ENCODE measurements around the gene EPS8L3. TPM values are rescaled to one million over a fixed set of nuclear protein-coding genes. Genes with fewer than 3 reads are reported as not detected.

Gene EPS8L3
- total RNA-seq, 2 donors from 2014 or later, result 327 to 349 TPM

GRCh38 chr1:109796484-109797302, 33.0 kb upstream of the EPS8L3 start:
- intact Hi-C loops (cut with DNase I, micrococcal nuclease), result no loop called here
- ATAC-seq, result peak; percentile 74
- DNase-seq, result peak in 1 of 2 donors; percentile 30

- ATAC-seq (peak; percentile 6), DNase-seq (peak in 1 of 2 donors; percentile 38)
- intact Hi-C loops (cut with DNase I, micrococcal nuclease), result no loop called here
Measured at GRCh38 chr1:109794319-109795132, 30.8 kb upstream of the EPS8L3 start.

GRCh38 chr1:109793486-109794318, 30.0 kb upstream of the EPS8L3 start:
- DNase-seq (peak; percentile 69 to 76), ATAC-seq (peak; percentile 74)
- intact Hi-C loops (cut with DNase I, micrococcal nuclease), result no loop called here

GRCh38 chr1:109793089-109793485, 29.4 kb upstream of the EPS8L3 start:
- ATAC-seq (no peak), DNase-seq (peak in 1 of 2 donors; percentile 17)
- intact Hi-C loops (cut with DNase I, micrococcal nuclease), result no loop called here

- peak; percentile 61 to 67 for DNase-seq
- no peak for ATAC-seq
- intact Hi-C loops (cut with DNase I, micrococcal nuclease), result no loop called here
Measured at GRCh38 chr1:109792056-109792831, 28.5 kb upstream of the EPS8L3 start.

GRCh38 chr1:109791495-109792043, 27.8 kb upstream of the EPS8L3 start:
- ATAC-seq, result no peak
- peak in 1 of 2 donors; percentile 26 for DNase-seq
- intact Hi-C loops (cut with DNase I, micrococcal nuclease), result no loop called here

GRCh38 chr1:109790735-109791494, 27.2 kb upstream of the EPS8L3 start:
- no peak for ATAC-seq
- intact Hi-C loops (cut with DNase I, micrococcal nuclease), result no loop called here
- DNase-seq, result peak; percentile 56 to 63

- ATAC-seq, result no peak
- intact Hi-C loops (cut with DNase I, micrococcal nuclease), result no loop called here
- no peak for DNase-seq
Measured at GRCh38 chr1:109790329-109790728, 26.6 kb upstream of the EPS8L3 start.

GRCh38 chr1:109789551-109790180, 25.9 kb upstream of the EPS8L3 start:
- intact Hi-C loops (cut with DNase I, micrococcal nuclease), result no loop called here
- DNase-seq, result peak in 1 of 2 donors; percentile 19
- ATAC-seq, result no peak

- ATAC-seq (peak; percentile 9), DNase-seq (peak in 1 of 2 donors; percentile 24)
- intact Hi-C loops (cut with DNase I, micrococcal nuclease), result no loop called here
Measured at GRCh38 chr1:109788695-109789521, 25.2 kb upstream of the EPS8L3 start.

GRCh38 chr1:109787845-109788601, 24.3 kb upstream of the EPS8L3 start:
- intact Hi-C loops (cut with DNase I, micrococcal nuclease), result no loop called here
- DNase-seq, result peak in 1 of 2 donors; percentile 29
- no peak for ATAC-seq

GRCh38 chr1:109787211-109787844, 23.6 kb upstream of the EPS8L3 start:
- ATAC-seq (peak; percentile 51), DNase-seq (peak in 1 of 2 donors; percentile 21)
- intact Hi-C loops (cut with DNase I, micrococcal nuclease), result no loop called here

GRCh38 chr1:109786531-109787021, 22.9 kb upstream of the EPS8L3 start:
- ATAC-seq, result peak; percentile 92
- intact Hi-C loops (cut with DNase I, micrococcal nuclease), result no loop called here

GRCh38 chr1:109786112-109786480, 22.4 kb upstream of the EPS8L3 start:
- ATAC-seq (no peak), DNase-seq (no peak)
- intact Hi-C loops (cut with DNase I, micrococcal nuclease), result no loop called here

More at GRCh38 chr1:109786531-109787021, 22.9 kb upstream of the EPS8L3 start:
- peak; percentile 66 to 80 for DNase-seq

Data from left colon (tissue), 2 donors.